NCI-H774 (cell line): ENCODE data around the gene BCKDHA.
"Not testable (repeated sequence)": the region's sequence is repeated elsewhere in the genome, so short reads cannot be mapped to it uniquely, and the experiment has no call there.

ENCODE experiments used
- DNase-seq: peaks from one replicate; lab custom pipeline; 2025; lab: John Stamatoyannopoulos, UW

Gene BCKDHA

GRCh38 chr19:41447732-41448332, 50.2 kb downstream of the BCKDHA start:
- DNase-seq = no peak

GRCh38 chr19:41449079-41449864, 51.7 kb downstream of the BCKDHA start:
- DNase-seq = peak; percentile 48

- no peak for DNase-seq
These were observed 52.2 kb downstream of the BCKDHA start for GRCh38 chr19:41449865-41450178.

GRCh38 chr19:41452584-41453275, 55.1 kb downstream of the BCKDHA start:
- DNase-seq = no peak

GRCh38 chr19:41455936-41456335, 58.3 kb downstream of the BCKDHA start:
- DNase-seq = no peak

- no peak for DNase-seq
These were observed 58.8 kb downstream of the BCKDHA start for GRCh38 chr19:41456342-41456918.

- no peak for DNase-seq
These were observed 59.6 kb downstream of the BCKDHA start for GRCh38 chr19:41457241-41457640.

GRCh38 chr19:41462497-41462896, 64.9 kb downstream of the BCKDHA start:
- no peak for DNase-seq

GRCh38 chr19:41463257-41464256, 65.9 kb downstream of the BCKDHA start:
- not testable (repeated sequence) for DNase-seq
